ENCODE data around the gene ST7. TPM values are rescaled to one million over a fixed set of nuclear protein-coding genes. Genes with fewer than 3 reads are reported as not detected.

ST7 gene
- total and polyA plus RNA-seq, 2 of the 8 experiments (the other 6 are each of a cell fraction or from before 2014, with no cell fraction given) = 16.3 to 18.0 TPM

- H3K23me2 ChIP-seq (ENCODE audit: low read depth, low read length) = no peaks in the 10 kb centered on the region
- H3K9ac ChIP-seq (replicated peaks in 1 of 4; ENCODE audit: extremely low read depth in 1 of 4, low read depth in 3 of 4, low read length in 3 of 4) = no peak overlapping the region
- no peak overlapping the region for H2AFZ ChIP-seq (ENCODE audit: low read length)
- H2BK12ac ChIP-seq (ENCODE audit: low read depth, low read length) = no peak overlapping the region
- H3K14ac ChIP-seq (ENCODE audit: insufficient read length) = no peak overlapping the region
- no peak overlapping the region for H2BK120ac ChIP-seq (replicated peaks; ENCODE audit: low read depth, low read length)
- peaks cover 1 to 2% of the 10 kb centered on the region in 2 experiments for H4K20me1 ChIP-seq (replicated peaks in 1 of 2; ENCODE audit: control insufficient read depth in 1 of 2, insufficient read depth in 2 of 2, low read length in 2 of 2)
- no peak overlapping the region for H3K23ac ChIP-seq (ENCODE audit: insufficient read length)
- no peak overlapping the region for H4K5ac ChIP-seq (ENCODE audit: insufficient read length, low read depth, low read length)
- H3K56ac ChIP-seq (replicated peaks; ENCODE audit: insufficient read length, low read depth, low read length) = no peak overlapping the region
- H3K79me1 ChIP-seq (ENCODE audit: low read depth, low read length) = no peaks in the 10 kb centered on the region; the same call in 1 of the 2 replicates
- H3K27ac ChIP-seq (ENCODE audit: low read depth, low read length) = no peak overlapping the region
- no peak overlapping the region for H3K4me2 ChIP-seq (ENCODE audit: insufficient read depth in 1 of 2, low read depth in 2 of 2, low read length in 2 of 2)
- H2BK20ac ChIP-seq (ENCODE audit: low read length) = no peak overlapping the region
- H3K18ac ChIP-seq (ENCODE audit: extremely low read depth, low read length) = no peak overlapping the region
- 89% methylated on average over 4 of the region's 4 CpGs; no CpG with 5 or more reads in 1 of the 2 experiments for WGBS, 2 experiments (ENCODE audit: extremely low coverage in 1 of 2, insufficient coverage in 1 of 2, insufficient read length in 1 of 2, insufficient replicate concordance in 2 of 2, low coverage in 1 of 2, low lambda C conversion rate in 2 of 2, missing lambda C conversion rate in 1 of 2)
- H2BK5ac ChIP-seq (ENCODE audit: low read depth, low read length) = no peak overlapping the region
- no peak overlapping the region for H3K4ac ChIP-seq (replicated peaks; ENCODE audit: insufficient read length, low read depth, low read length)
- 0 out of 7 replicates have a peak, but pooled peaks cover 0 to 2% (median 0%) of the 10 kb centered on the region in 4 experiments for H3K4me1 ChIP-seq (replicated peaks in 1 of 4; ENCODE audit: control insufficient read depth in 3 of 4, insufficient read depth in 4 of 4, low read length in 3 of 4)
- no peaks in the 10 kb centered on the region for H3K79me2 ChIP-seq (ENCODE audit: control insufficient read depth in 1 of 2, insufficient read depth in 2 of 2, low read length in 2 of 2)
- no peaks in the 10 kb centered on the region for H3K9me3 ChIP-seq (ENCODE audit: insufficient read depth in 2 of 2, low read depth in 1 of 2, low read length in 1 of 2)
- H3K27me3 ChIP-seq (replicated peaks in 1 of 4; ENCODE audit: control insufficient read depth in 3 of 4, extremely low read depth in 1 of 4, insufficient read depth in 3 of 4, low read length in 3 of 4) = no peaks in the 10 kb centered on the region
- H3K4me3 ChIP-seq (ENCODE audit: extremely low read depth in 1 of 4, insufficient read depth in 2 of 4, low read depth in 3 of 4, low read length in 4 of 4) = no peak overlapping the region
- H3K36me3 ChIP-seq (ENCODE audit: control insufficient read depth in 2 of 4, insufficient read depth in 4 of 4, low read length in 3 of 4) = no peaks in the 10 kb centered on the region
- no peak overlapping the region for H2AK5ac ChIP-seq (ENCODE audit: low read depth, low read length)
- no peak overlapping the region for H4K91ac ChIP-seq (replicated peaks; ENCODE audit: insufficient read length, low read length)
- H4K8ac ChIP-seq (ENCODE audit: extremely low read depth, insufficient read depth, low read length) = no peak overlapping the region
- no peak for FAIRE-seq
- TF ChIP-seq POU5F1 (IDR thresholded peaks at IDR 0.05; ENCODE audit: low read depth, low read length) (no peak), POLR2A (IDR thresholded peaks at IDR 0.05; ENCODE audit: control extremely low read depth in 1 of 2, low read depth in 2 of 2, low read length in 2 of 2) (no peak)
- DNase-seq (ENCODE audit: low read depth in 1 of 2, low spot score in 2 of 2) = no peak
- no peak overlapping the region for H2BK15ac ChIP-seq (ENCODE audit: low read length)
- POLR2A ChIA-PET (ENCODE audit: partially characterized antibody) = no interaction called here
- CTCF ChIA-PET (ENCODE audit: partially characterized antibody) = no interaction called here
These were observed 143.0 kb downstream of the ST7 start for GRCh38 chr7:117096330-117096729.

All from H1 (cell line).